DMS53 (cell line): ENCODE results near the gene HOOK2.
A peak's percentile ranks its signal among the peaks of the same experiment; 100 is the strongest.
"Not testable (repeated sequence)": the region's sequence is repeated elsewhere in the genome, so short reads cannot be mapped to it uniquely, and the experiment has no call there.

Source experiments
- DNase-seq: peaks from one replicate; lab custom pipeline; 2025; lab: John Stamatoyannopoulos, UW

Gene HOOK2

GRCh38 chr19:12774588-12775555 lies at the start of gene HOOK2:
TSS of gene HOOK2 (minus strand) at chr19:12775552. CDS start at chr19:12775449, 103 bp downstream.
- DNase-seq, result peak; percentile 99

GRCh38 chr19:12821761-12822160 lies 46.4 kb upstream of the HOOK2 start:
- DNase-seq, result peak; percentile 29

GRCh38 chr19:12817810-12818209 lies 42.5 kb upstream of the HOOK2 start:
- not testable (repeated sequence) for DNase-seq

GRCh38 chr19:12817188-12817587 lies 41.8 kb upstream of the HOOK2 start:
- not testable (repeated sequence) for DNase-seq

GRCh38 chr19:12815088-12815487 lies 39.7 kb upstream of the HOOK2 start:
- no peak for DNase-seq

GRCh38 chr19:12806242-12807081 lies 31.1 kb upstream of the HOOK2 start, which contains the start of gene RNASEH2A:
TSS of gene RNASEH2A (plus strand) at chr19:12806584. CDS start at chr19:12806674, 90 bp downstream.
- DNase-seq, result peak; percentile 95

- DNase-seq, result no peak
Measured at GRCh38 chr19:12804051-12804450, 28.7 kb upstream of the HOOK2 start.

- no peak for DNase-seq
Measured at GRCh38 chr19:12802267-12803106, 27.1 kb upstream of the HOOK2 start.

- DNase-seq, result peak; percentile 92
Measured at GRCh38 chr19:12801466-12802266, 26.3 kb upstream of the HOOK2 start, which contains the start of the genes PRDX2 and THSD8. TSS of gene PRDX2 (minus strand) at chr19:12801800. CDS start at chr19:12801261, 539 bp downstream. TSS of gene THSD8 (plus strand) at chr19:12802069. CDS start at chr19:12802072, 3 bp downstream.

GRCh38 chr19:12800923-12801465 lies 25.6 kb upstream of the HOOK2 start:
- peak; percentile 58 for DNase-seq

- no peak for DNase-seq
Measured at GRCh38 chr19:12800466-12800770, 25.1 kb upstream of the HOOK2 start.

GRCh38 chr19:12799742-12800465 lies 24.6 kb upstream of the HOOK2 start:
- DNase-seq, result no peak

- DNase-seq, result not testable (repeated sequence)
Measured at GRCh38 chr19:12797607-12798006, 22.3 kb upstream of the HOOK2 start.

GRCh38 chr19:12797141-12797587 lies 21.8 kb upstream of the HOOK2 start:
- no peak for DNase-seq

GRCh38 chr19:12796146-12797071 lies 21.1 kb upstream of the HOOK2 start:
- DNase-seq, result peak; percentile 86

- no peak for DNase-seq
Measured at GRCh38 chr19:12794971-12795381, 19.6 kb upstream of the HOOK2 start.

GRCh38 chr19:12794196-12794941 lies 19.0 kb upstream of the HOOK2 start:
- DNase-seq, result peak; percentile 50
